Parathyroid adenoma (tissue), 2 donors: Measurements from ENCODE around the gene KCNIP3.

Experiments used
- H2AFZ ChIP-seq: fragments of 300-600 bp; sonication (generic); one replicate; pipeline ENCODE4 v1.7.0; 2017; ENCODE audit warnings: antibody characterized with exemption, mild to moderate bottlenecking
- H3K27ac ChIP-seq: fragments of 300-600 bp; sonication (generic); one replicate; pipeline ENCODE4 v1.7.0; 2017
- H3K27me3 ChIP-seq: fragments of 300-600 bp; sonication (generic); one replicate; pipeline ENCODE4 v1.7.0; 2017; ENCODE audit warnings: low read length; ENCODE audit not compliant: control insufficient read depth, insufficient read depth
- H3K36me3 ChIP-seq: fragments of 300-600 bp; sonication (generic); one replicate; pipeline ENCODE4 v1.7.0; 2017; ENCODE audit warnings: low read length; ENCODE audit not compliant: control insufficient read depth, insufficient read depth
- H3K4me1 ChIP-seq: fragments of 300-600 bp; sonication (generic); one replicate; pipeline ENCODE4 v1.7.0; 2017; ENCODE audit warnings: control low read depth
- H3K4me2 ChIP-seq: fragments of 300-600 bp; sonication (generic); one replicate; pipeline ENCODE4 v1.7.0; 2017; ENCODE audit warnings: low read length
- H3K4me3 ChIP-seq: fragments of 300-600 bp; sonication (generic); one replicate; pipeline ENCODE4 v1.7.0; 2017; ENCODE audit warnings: low read depth, low read length
- H3K79me2 ChIP-seq: fragments of 300-600 bp; sonication (generic); one replicate; pipeline ENCODE4 v1.7.0; 2017; ENCODE audit warnings: control low read depth
- H3K9ac ChIP-seq: fragments of 300-600 bp; sonication (generic); one replicate; pipeline ENCODE4 v1.7.0; 2017; ENCODE audit warnings: mild to moderate bottlenecking
- H3K9me3 ChIP-seq: fragments of 300-600 bp; sonication (generic); one replicate; pipeline ENCODE4 v1.7.0; 2017; ENCODE audit warnings: low read length; ENCODE audit not compliant: control insufficient read depth
- TF ChIP-seq, protein P1 (sequence below): fragments of 300-600 bp; sonication (generic); IDR thresholded peaks from one replicate; pipeline ENCODE4 v1.7.0; 2017; ENCODE audit warnings: antibody characterized with exemption, mild to moderate bottlenecking
- donor health status: primary hyperparathyroidism.

KCNIP3 gene

DNA sequence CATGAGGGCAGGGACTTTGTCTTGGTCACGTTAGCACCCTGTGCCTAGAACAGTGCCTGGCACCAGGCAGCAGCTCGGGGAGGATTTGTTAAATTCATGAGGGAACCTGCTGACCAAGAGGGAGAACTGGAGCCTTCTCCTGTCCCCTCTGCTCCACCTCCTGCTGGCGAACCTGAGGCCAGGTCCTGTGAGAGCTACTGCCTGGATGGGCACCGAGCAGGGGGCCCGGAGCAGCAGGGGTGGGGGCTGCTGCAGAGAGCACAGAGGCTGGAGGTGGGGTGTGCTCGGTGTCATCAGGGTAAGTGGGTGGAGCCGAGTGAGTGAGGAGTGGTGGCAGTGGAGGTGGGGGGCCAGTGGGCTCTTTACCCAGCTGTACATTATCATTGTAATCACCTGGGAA lies 53.2 kb downstream of the KCNIP3 start:
- no peak overlapping the region for H2AFZ ChIP-seq
- H3K4me1 ChIP-seq, result peaks cover 15% of the 10 kb centered on the region
- H3K36me3 ChIP-seq, result no peaks in the 10 kb centered on the region
- peaks cover 27% of the 10 kb centered on the region for H3K79me2 ChIP-seq
- H3K9ac ChIP-seq, result no peak overlapping the region
- H3K27ac ChIP-seq, result no peak overlapping the region
- no peaks in the 10 kb centered on the region for H3K9me3 ChIP-seq
- TF ChIP-seq, protein P1, sequence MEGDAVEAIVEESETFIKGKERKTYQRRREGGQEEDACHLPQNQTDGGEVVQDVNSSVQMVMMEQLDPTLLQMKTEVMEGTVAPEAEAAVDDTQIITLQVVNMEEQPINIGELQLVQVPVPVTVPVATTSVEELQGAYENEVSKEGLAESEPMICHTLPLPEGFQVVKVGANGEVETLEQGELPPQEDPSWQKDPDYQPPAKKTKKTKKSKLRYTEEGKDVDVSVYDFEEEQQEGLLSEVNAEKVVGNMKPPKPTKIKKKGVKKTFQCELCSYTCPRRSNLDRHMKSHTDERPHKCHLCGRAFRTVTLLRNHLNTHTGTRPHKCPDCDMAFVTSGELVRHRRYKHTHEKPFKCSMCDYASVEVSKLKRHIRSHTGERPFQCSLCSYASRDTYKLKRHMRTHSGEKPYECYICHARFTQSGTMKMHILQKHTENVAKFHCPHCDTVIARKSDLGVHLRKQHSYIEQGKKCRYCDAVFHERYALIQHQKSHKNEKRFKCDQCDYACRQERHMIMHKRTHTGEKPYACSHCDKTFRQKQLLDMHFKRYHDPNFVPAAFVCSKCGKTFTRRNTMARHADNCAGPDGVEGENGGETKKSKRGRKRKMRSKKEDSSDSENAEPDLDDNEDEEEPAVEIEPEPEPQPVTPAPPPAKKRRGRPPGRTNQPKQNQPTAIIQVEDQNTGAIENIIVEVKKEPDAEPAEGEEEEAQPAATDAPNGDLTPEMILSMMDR, result no peak
- H3K4me2 ChIP-seq, result no peak overlapping the region
- no peaks in the 10 kb centered on the region for H3K27me3 ChIP-seq
- H3K4me3 ChIP-seq, result no peak overlapping the region

DNA sequence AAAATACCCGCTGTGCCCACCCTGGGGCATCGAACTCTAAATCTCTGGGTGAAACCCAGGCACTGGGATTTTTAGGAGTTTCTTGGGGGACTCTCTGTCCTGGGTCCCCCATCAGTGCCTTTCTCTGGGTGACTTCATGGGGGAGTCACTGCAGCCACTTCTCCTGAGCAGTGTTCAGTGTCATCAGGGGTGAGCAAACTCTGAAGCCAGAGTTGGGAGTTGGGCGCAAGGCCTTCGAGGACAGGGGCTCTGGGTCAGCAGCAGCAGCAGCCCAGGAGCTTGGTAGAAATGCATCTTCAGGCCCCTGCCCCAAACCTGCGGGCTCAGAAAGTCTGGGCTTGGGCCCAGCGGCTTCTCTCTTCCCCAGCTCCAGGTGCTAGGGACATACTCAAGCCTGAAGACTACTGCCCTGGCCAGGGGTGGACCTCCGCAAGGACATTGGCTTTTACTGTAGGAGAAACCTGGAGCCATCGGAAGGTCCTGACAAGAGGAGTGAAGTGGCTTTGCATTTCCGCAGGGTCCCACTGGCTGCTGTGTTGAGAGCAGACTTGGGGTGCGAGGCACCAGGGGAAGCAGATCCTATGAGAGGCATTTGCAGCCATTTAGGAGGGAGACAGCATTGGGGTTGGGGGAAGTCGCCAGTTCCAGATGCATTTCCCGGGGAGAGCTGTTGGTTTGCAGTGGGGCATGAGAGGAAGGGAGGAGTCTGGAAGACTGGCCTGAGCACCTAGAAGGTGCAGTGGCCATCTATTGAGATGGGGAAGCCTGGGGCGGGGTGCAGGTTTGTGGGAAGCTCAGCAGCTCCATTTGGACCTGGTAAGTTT lies 53.8 kb downstream of the KCNIP3 start:
- no peaks in the 10 kb centered on the region for H3K9me3 ChIP-seq
- H3K4me1 ChIP-seq, result peaks cover 15% of the 10 kb centered on the region
- no peak overlapping the region for H3K4me2 ChIP-seq
- H3K27ac ChIP-seq, result no peak overlapping the region
- H3K79me2 ChIP-seq, result peaks cover 27% of the 10 kb centered on the region
- no peak overlapping the region for H3K9ac ChIP-seq
- TF ChIP-seq, protein P1, result no peak
- H2AFZ ChIP-seq, result no peak overlapping the region
- H3K27me3 ChIP-seq, result no peaks in the 10 kb centered on the region
- no peaks in the 10 kb centered on the region for H3K36me3 ChIP-seq
- no peak overlapping the region for H3K4me3 ChIP-seq

DNA sequence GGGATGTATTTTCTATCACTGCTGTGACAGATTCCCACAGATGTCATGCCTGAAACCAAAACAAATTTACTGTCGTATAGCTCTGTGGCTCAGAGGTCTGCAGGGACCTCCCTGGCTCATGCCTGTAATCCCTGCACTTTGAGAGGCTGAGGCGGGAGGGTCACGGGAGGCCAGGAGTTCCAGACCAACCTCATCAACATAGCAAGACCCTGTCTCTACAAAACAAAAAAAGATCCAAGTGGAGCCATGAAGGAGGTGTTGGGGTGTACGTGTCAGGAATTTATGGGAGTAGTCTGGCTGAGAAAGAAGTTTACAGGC lies 54.4 kb downstream of the KCNIP3 start:
- H3K79me2 ChIP-seq, result peaks cover 27% of the 10 kb centered on the region
- H3K4me2 ChIP-seq, result no peak overlapping the region
- no peak overlapping the region for H3K4me3 ChIP-seq
- H2AFZ ChIP-seq, result no peak overlapping the region
- no peaks in the 10 kb centered on the region for H3K36me3 ChIP-seq
- no peaks in the 10 kb centered on the region for H3K27me3 ChIP-seq
- H3K9me3 ChIP-seq, result no peaks in the 10 kb centered on the region
- H3K27ac ChIP-seq, result no peak overlapping the region
- peaks cover 15% of the 10 kb centered on the region for H3K4me1 ChIP-seq
- TF ChIP-seq, protein P1, result no peak
- no peak overlapping the region for H3K9ac ChIP-seq

DNA sequence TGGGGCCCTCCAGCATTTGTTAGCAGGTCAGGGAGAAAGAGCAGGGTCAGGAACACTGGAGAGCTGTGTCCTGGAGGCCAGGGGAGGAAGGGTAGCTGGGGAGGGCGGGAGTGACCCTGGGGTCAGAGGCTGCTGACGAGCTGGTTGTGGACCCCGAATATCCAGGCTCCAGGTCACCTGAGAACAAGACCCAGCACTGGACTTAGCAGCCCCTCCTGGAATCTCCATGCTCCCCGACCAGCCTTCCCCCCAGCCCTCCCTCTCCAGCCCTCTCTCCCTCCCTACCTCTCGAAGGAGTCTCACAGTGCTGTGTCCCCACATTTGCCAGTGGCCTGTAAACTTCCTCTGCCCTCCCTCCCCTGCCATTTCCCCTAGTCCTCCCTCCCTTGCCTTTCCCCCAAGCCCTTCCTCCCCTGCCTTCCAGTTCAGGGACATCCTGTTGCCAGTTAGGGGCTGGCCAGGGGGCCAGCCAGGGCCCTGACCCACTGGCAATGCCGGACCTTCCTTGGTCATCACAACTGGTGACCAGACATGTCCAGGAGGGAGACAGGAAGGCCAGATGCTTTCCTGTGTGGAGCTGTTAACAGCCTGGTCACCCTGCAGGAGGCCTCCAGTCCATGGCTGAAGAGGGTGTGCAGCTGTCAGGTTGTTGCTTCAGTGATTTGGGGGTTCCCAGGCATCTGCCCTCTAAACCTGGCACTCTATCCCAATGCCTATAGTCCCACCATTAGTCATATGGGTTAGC lies 55.3 kb downstream of the KCNIP3 start:
- no peak overlapping the region for H3K27ac ChIP-seq
- TF ChIP-seq, protein P1, result no peak

More for the DNA sequence above, 55.3 kb downstream of the KCNIP3 start:
- Histone ChIP-seq H2AFZ (no peak overlapping the region), H3K4me1 (peaks cover 14% of the 10 kb centered on the region), H3K79me2 (peaks cover 24% of the 10 kb centered on the region), H3K9ac (no peak overlapping the region), H3K4me3 (no peak overlapping the region), H3K27me3 (no peaks in the 10 kb centered on the region), H3K36me3 (no peaks in the 10 kb centered on the region), H3K9me3 (no peaks in the 10 kb centered on the region), H3K4me2 (no peak overlapping the region)
